DMS53 treated with DMSO at 0.1 percent for 48 hours (cell line): ENCODE data around the gene RRAS.
A peak's percentile ranks its signal among the peaks of the same experiment; 100 is the strongest.

ENCODE experiments used
- DNase-seq: peaks from one replicate; lab custom pipeline; 2025; ENCODE audit not compliant: unreplicated experiment; lab: John Stamatoyannopoulos, UW

The RRAS gene

DNA sequence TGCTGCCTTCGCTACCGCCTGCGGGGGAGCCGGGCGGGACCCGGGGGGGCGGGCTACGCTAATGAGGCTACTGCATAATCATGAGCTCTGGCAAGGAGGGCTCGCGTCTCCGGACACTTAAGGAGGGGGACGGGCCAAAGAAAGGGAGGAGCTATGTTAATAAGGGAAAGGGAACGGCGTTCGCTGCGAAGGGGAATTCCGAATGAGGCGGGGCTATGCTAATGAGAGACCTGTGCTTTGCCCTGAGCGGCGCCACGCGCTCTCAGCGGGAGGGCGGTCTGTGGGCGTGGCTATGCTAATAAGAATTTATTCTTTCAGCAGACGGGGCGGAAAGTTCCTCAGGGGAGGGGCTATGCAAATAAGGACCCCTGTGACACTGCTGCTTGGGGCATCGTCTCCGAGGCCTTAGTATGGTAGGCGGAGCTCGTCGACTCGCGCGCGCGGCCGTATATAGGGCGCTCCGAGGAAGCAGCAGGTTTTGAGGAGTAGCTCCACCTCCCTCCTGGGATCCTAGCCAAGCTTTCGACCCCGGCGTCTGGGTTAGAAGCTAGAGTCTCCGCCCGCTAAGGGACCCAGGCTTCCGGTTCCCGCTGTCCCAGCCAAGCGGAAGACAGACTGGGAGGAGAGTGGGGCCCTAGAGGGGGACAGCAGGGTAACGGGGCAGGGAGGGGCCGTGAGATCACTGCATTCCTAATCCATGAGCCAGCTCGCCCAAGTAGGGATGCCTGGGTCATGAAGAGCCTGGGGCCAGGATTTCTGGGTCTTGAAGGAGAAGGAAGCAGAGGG is at the start of gene RRAS:
TSS of gene RRAS (minus strand) at position 31 of the 786 bp plus-strand sequence. CDS start 45 bp downstream, outside the sequence.
- peak; percentile 99 for DNase-seq

DNA sequence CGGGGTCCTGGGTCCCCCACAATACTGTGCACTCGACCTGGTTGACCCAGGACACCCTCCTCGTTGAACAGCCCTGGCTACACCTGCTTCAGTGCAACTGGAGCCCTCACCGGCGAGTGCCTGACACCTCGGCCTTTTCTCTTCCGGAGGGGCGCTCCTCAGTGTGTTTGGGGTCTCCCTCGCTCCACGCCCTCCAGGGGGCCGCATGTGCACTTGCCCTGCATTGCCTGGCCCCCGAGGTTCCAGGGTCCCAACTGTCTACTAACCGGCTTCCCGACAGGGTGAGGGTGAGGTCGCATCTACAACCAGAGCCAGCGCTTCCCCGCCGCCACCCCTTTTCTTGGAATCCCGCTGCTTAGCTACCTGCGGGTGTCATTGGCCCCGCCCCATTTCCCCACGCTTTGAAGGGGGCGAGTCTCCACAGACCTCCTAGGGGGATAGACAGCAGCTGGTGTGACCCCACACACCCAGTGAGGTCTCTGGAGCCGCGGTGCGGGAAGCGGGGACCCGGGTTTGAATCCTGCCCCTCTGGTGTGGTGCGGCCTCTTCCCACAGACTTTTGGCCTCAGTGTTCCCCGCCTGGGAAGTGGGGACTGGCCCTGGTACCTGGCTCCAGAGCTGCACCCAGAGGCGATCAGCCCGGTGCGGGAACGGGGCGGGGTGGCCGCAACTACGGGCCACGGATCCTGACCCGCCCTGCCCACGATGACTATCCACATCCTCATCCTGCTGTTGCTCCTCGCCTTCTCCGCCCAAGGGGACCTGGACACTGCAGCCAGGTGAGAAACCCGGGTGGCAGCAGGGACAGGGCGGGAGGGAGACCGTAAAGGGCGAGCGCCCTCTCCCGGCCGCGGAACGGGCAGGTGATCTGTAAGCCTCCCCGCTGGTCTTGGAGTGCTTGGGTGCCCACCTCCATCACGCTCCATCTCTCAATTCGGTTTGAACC is 49.5 kb upstream of the RRAS start, which contains the start of gene ADM5:
TSS of gene ADM5 (plus strand) at position 462 of the 946 bp plus-strand sequence. CDS start at position 706, 244 bp downstream.
- DNase-seq = peak; percentile 47

DNA sequence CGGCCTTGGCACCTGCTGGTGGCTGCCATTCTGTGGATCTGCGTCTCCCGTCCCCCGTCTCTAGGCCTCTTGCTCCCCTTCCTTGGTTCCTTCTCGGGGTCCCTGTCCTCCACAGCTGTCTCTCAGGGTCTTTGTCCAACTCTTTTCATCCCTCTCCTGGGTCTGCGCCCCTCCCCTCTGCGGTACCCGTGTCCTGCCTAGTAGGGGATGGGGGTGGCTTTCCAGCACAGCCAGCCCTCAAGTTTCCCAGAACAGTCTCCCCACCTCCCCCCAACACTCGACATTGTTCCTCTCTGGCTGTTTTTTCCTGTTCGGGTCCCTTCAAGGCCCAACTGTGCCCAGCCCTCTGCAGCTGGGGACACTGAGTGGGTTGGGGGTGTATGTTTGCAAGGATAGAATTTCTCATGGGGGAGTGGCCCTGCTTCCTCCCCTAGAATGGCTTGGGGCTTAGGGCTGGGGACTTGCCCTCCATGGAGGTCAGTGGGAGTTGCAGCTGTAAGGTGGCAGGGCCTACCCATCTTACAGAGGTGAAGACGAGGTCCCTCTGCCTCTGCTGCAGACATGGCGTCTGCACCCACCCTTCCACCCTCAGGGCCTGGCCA is 48.7 kb upstream of the RRAS start:
- no peak for DNase-seq

GRCh38 chr19:49687566-49688316 is 47.8 kb upstream of the RRAS start:
- no peak for DNase-seq

- DNase-seq = no peak
Measured at GRCh38 chr19:49687150-49687549, 47.2 kb upstream of the RRAS start.

- DNase-seq = no peak
Measured at GRCh38 chr19:49686503-49687088, 46.7 kb upstream of the RRAS start.

DNA sequence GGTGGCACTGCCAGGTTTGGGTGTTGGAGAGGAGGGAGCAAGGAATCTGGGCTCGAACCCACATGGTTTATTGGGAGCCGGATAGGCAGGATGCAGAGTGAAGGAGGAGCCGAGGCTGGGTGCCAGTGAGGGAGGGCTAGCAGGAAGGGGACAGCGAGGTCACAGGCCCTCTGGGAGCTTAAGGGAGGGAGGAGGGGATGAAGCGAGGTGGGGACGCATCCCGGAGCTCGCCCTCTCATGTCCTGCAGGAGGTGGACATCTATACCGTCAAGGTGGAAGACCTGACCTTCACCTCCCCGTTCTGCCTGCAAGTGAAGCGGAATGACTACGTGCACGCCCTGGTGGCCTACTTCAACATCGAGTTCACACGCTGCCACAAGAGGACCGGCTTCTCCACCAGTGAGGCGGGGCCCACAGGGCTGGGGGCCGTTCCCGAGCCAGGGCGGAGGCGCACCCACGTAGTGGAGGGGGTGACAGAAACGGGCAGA is 45.9 kb upstream of the RRAS start:
- DNase-seq = no peak

GRCh38 chr19:49684983-49685553 is 45.1 kb upstream of the RRAS start:
- no peak for DNase-seq

DNA sequence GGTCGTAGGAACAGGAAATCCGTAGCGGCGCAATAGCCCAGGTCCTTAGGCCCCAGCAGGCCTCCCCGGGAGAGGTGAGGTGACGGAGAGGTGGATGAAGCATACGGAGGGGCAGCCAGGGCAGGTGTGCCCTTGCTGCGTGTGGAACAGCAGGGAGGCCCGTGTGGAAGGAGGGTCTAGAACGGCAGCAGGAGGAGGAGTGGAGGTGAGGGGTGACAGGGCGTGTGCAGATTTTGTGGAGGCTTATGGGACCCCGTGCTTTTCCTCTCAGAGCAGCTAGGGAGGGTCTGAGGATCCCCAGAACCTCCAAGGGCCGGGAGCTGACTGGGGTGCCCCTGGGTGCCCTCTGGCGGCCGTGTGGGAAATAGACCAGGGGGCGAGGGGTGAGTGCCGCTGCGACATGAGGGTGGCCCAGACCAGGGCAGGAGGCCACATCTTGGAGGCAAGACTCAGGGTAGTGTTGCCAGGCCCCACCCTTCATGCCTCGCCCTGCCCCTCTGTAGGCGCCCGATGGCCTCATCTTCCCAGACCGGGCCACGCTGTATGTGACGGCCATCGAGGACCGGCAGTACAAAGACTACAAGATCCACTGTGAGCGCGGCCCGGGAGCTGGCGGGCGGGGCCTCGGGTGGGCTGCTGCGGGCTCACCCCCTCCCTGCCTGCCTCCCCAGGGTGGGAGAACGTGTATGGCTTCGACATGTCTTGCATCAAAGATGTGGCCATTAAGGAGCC is 44.5 kb upstream of the RRAS start:
- no peak for DNase-seq

DNA sequence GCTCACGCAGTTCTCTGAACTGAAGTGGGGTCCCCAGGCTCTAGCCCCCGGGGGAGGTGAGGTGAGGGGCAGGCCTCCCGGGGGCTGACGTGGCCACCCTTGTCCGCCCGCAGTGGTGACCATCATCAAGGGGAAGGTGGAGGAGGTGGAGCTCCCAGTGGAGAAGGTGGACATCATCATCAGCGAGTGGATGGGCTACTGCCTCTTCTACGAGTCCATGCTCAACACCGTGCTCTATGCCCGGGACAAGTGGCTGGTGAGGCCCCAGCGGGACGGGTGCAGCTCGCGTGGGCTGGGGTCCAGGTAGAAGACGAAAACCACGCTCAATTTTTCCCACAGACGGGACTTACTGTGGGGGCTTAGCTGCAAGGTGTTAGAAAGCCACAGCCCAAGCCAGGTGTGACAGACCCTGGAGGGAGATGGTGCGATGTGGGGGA is 43.9 kb upstream of the RRAS start:
- DNase-seq = no peak

DNA sequence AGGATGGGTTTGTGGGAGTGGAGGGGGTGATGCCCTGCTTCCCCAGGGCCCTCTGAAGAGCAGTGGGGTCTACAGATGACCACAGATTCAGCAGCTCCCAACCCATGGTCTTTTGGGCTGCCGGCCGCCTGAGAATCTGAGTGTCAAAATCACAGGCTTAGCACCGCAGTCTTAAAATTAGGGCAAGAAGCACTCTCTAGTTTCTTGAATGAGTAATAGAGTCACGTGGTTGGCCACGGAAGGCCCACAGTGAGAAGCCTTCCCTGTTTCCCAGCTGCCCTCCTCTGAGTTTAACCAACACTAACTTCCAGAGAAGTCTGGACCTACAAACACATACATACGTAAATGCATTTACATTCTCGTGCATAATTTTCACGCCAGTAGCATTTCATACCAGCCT is 42.3 kb upstream of the RRAS start:
- no peak for DNase-seq

DNA sequence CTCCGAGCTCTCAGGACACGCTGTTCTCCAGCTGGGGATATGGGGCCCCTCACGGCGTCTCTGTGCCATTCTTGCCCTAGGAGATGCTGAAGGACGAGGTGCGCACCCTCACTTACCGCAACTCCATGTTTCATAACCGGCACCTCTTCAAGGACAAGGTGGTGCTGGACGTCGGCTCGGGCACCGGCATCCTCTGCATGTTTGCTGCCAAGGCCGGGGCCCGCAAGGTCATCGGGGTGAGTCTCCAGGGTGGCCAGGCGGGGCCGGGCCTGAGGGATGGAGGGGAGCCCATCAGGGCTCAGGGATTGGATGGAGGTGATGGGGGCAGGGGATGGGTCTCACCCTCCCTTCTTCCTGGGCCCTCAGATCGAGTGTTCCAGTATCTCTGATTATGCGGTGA is 41.9 kb upstream of the RRAS start:
- no peak for DNase-seq

DNA sequence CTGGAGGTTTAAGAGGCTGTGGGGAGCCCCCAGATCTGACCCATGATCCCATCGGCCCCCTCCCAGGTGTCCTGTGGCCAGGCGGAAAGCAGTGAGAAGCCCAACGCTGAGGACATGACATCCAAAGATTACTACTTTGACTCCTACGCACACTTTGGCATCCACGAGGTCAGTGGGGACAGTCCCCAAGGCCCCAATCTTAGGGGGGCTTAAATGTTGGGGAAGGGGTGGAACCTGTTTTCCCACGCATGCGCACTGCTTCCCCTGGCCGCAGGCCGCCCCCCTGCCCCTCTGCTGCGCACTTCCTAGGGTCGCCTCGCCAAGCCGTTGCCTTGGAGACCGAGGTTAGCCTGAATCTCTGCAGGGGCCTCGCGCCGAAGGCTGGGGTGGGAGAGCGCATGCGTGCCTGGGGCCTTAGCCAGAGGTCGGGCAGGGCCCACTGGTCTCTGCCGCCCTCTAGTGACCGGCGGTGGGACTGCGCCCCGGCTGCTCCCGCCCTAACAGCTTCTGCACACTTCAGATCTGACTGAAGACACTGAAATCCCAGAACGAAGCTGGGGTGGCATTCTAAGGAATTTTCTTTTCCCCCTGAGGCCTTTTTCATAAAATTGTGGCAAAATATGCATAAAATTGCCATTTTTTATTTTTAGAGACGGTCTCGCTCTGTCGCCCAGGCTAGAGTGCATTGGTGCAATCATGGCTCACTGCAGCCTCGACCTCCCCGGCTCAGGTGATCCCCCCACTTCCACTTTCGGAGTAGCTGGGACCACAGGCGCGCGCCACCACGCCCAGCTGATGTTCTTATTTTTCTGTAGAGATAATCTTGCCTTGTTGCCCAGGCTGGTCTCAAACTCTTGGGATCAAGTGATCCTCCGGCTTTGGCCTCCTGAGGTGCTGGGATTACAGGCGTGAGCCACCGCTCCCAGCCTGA is 40.7 kb upstream of the RRAS start:
- peak; percentile 62 for DNase-seq

DNA sequence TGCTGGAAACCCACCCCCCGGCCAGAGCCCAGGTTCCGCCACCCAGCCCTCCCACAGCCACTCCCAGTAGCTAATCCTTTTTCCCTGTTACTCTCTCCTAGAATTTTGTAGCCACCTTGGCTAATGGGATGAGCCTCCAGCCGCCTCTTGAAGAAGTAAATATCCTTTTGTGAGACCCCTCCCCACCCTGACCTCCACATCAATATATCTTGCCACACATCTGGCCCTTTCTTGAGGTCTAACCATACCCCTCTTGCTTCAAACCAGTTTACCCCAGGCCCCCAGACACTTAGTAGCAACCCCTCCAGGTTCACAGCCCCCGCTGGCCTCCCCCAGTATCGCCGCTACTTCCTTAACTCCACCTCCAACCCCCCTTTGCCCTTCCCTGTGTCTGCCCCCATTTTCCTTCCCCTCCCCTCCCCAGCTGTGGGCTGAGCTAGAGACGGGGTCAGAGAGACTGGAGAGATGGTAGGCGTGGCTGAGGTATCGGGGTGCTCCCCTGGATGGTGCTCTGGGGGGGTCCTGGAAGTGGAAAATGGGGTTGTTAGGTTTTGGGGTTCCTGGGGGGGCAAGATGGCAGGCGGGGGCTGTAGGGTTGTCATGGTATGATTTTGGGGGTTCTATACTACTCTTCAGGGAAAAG is 39.9 kb upstream of the RRAS start:
- DNase-seq = no peak

GRCh38 chr19:49678985-49679770 is 39.2 kb upstream of the RRAS start:
- no peak for DNase-seq

- no peak for DNase-seq
Measured at GRCh38 chr19:49677901-49678674, 38.1 kb upstream of the RRAS start.
